HG03457 (cell line): ENCODE data around the gene NPIPA7.
"Not testable (repeated sequence)": the region's sequence is repeated elsewhere in the genome, so short reads cannot be mapped to it uniquely, and the experiment has no call there.

Experiments
- ATAC-seq: cut with Tn5 transposase; IDR thresholded peaks from one replicate; pipeline ENCODE4 v1.9.1; 2021; ENCODE audit warnings: moderate number of reproducible peaks; ENCODE audit not compliant: unreplicated experiment

Gene NPIPA7

GRCh38 chr16:16378840-16379239 is at the start of gene NPIPA7:
TSS of gene NPIPA7 (plus strand) at chr16:16379140. CDS start at chr16:16379245, 105 bp downstream.
- not testable (repeated sequence) for ATAC-seq

- ATAC-seq = not testable (repeated sequence)
These were observed 47.5 kb upstream of the NPIPA7 start for GRCh38 chr16:16331466-16331865.

- ATAC-seq = not testable (repeated sequence)
These were observed 21.4 kb upstream of the NPIPA7 start for GRCh38 chr16:16357556-16357955.

GRCh38 chr16:16358539-16359240 is 20.2 kb upstream of the NPIPA7 start:
- not testable (repeated sequence) for ATAC-seq

GRCh38 chr16:16363595-16363994 is 15.3 kb upstream of the NPIPA7 start:
- ATAC-seq = not testable (repeated sequence)

GRCh38 chr16:16364100-16364499 is 14.8 kb upstream of the NPIPA7 start:
- ATAC-seq = not testable (repeated sequence)

GRCh38 chr16:16364701-16365100 is 14.2 kb upstream of the NPIPA7 start:
- ATAC-seq = not testable (repeated sequence)

GRCh38 chr16:16365319-16365718 is 13.6 kb upstream of the NPIPA7 start:
- not testable (repeated sequence) for ATAC-seq

- not testable (repeated sequence) for ATAC-seq
These were observed 13.1 kb upstream of the NPIPA7 start for GRCh38 chr16:16365851-16366250.

- ATAC-seq = not testable (repeated sequence)
These were observed 12.2 kb upstream of the NPIPA7 start for GRCh38 chr16:16366552-16367284.

- not testable (repeated sequence) for ATAC-seq
These were observed 11.7 kb upstream of the NPIPA7 start for GRCh38 chr16:16367285-16367628.

- ATAC-seq = not testable (repeated sequence)
These were observed 9.7 kb upstream of the NPIPA7 start for GRCh38 chr16:16369081-16369856.

GRCh38 chr16:16371136-16371735 is 7.7 kb upstream of the NPIPA7 start:
- ATAC-seq = not testable (repeated sequence)

- ATAC-seq = not testable (repeated sequence)
These were observed 4.7 kb upstream of the NPIPA7 start for GRCh38 chr16:16374192-16374591.

GRCh38 chr16:16399685-16400084 is 20.7 kb downstream of the NPIPA7 start:
- not testable (repeated sequence) for ATAC-seq

GRCh38 chr16:16402333-16402732 is 23.4 kb downstream of the NPIPA7 start:
- ATAC-seq = not testable (repeated sequence)

GRCh38 chr16:16404283-16404682 is 25.3 kb downstream of the NPIPA7 start:
- ATAC-seq = not testable (repeated sequence)

GRCh38 chr16:16405421-16405820 is 26.5 kb downstream of the NPIPA7 start:
- not testable (repeated sequence) for ATAC-seq

GRCh38 chr16:16408430-16408829 is 29.5 kb downstream of the NPIPA7 start:
- not testable (repeated sequence) for ATAC-seq

- ATAC-seq = not testable (repeated sequence)
These were observed 34.8 kb downstream of the NPIPA7 start for GRCh38 chr16:16413773-16414172.

GRCh38 chr16:16417071-16417470 is 38.1 kb downstream of the NPIPA7 start:
- not testable (repeated sequence) for ATAC-seq
